D721Med (cell line): Measurements from ENCODE around the gene TMEM150A.

Experiments used
- DNase-seq: peaks from one replicate; pipeline ENCODE4 v3.0.0; 2011; ENCODE audit warnings: low spot score; ENCODE audit not compliant: insufficient read length
- FAIRE-seq: peaks from 2 replicates; lab custom pipeline; 2011; peaks lifted over from hg19 to GRCh38; lab: Jason Lieb, UNC
- CTCF ChIP-seq: IDR thresholded peaks from 2 replicates; pipeline ENCODE4 v1.5.1; 2012; ENCODE audit warnings: mild to moderate bottlenecking, control low read depth; ENCODE audit not compliant: insufficient read depth; ENCODE audit errors: missing control alignments

TMEM150A gene

GRCh38 chr2:85578243-85579180 lies 24.0 kb downstream of the TMEM150A start:
- DNase-seq, result no peak
- FAIRE-seq, result no peak

DNA sequence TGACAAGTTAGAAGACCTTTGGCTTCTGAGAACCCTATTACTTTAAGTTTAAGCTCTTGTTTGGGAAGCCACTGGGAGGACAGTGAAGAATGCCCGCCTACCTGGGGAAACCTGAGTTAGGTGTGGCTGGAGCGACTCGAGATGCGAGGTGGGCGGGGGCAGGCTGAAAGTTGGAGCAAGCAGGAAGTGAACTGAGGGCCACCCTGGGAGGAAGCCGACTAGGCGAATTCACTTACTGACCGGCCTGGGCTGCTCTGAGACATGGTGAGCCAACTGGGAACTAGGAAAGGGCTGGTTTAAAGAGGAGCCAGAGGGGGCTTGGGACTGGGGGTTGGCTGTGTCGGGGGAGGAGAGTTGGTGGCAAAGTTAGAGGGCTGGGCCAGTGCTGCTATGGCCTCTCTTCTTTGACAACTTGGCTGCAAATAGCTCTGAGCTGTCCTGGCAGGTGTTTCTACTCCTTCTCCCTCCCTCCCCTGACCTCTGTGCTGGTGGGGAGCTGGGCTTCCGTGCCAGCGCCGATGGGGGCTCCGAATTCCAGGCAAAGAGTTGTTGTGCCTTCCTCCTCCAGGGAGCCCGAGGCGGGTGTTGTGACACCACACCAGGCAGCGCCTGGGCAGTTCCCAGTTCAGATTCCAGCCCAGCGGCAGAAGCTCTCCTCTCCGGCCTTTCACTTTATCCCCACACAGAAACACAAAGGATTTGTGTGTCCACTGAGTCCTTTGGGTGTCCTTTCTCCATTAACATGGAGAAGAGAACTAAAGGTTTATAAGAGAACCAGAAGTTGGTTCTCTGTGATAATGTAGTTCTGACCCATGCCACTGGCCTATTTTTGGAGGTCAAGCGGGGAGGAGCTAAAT lies 24.9 kb downstream of the TMEM150A start, which contains the start of gene VAMP8:
Gene VAMP8, plus strand, starts transcription at position 201 of the 857 bp plus-strand sequence. Its CDS starts 61 bp downstream, at position 262.
- DNase-seq (no peak), FAIRE-seq (no peak)
- TF ChIP-seq CTCF, result no peak

More at GRCh38 chr2:85578243-85579180, 24.0 kb downstream of the TMEM150A start:
- no peak for TF ChIP-seq CTCF

- no peak for TF ChIP-seq CTCF
- DNase-seq (no peak), FAIRE-seq (no peak)
Observed at GRCh38 chr2:85577063-85577385, 25.5 kb downstream of the TMEM150A start.

DNA sequence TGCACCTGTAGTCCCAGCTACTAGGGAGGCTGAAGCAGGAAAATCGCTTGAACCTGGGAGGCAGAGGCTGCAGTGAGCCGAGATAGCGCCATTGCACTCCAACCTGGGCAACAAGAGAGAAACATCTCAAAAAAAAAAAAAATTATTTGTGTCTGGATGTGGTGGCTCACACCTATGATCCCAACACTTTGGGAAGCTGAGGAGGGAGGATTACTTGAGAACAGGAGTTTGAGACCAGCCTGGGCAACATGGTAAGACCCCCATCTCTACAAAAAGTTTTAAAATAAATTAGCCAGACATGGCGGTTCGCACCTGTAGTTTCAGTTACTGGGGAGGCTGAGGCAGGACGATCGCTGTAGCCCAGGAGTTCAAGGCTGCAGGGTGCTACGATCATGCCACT lies 26.8 kb downstream of the TMEM150A start:
- no peak for TF ChIP-seq CTCF
- DNase-seq (no peak), FAIRE-seq (no peak)

DNA sequence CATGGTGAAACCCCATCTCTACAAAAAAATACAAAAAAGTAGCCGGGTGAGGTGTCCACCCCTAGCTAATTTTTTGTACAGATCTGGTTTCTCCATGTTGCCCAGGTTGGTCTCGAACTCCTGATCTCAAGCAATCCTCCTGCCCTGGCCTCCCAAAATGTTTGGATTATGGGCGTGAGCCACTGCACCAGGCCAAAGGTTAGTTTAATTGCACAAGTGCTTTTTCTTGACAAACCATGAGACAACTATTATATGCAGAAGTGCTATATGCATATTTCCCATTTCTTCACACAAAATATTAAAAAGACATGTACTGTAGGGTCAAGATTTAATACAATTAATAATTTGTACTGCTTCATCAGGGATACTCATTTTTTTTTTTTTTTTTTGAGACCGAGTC lies 36.2 kb downstream of the TMEM150A start:
- no peak for TF ChIP-seq CTCF
- no peak for FAIRE-seq
- no peak for DNase-seq

GRCh38 chr2:85564144-85564563 lies 38.3 kb downstream of the TMEM150A start:
- FAIRE-seq, result no peak
- DNase-seq, result no peak
- TF ChIP-seq CTCF, result no peak
